ENCODE measurements around the gene CANT1. TPM values are rescaled to one million over a fixed set of nuclear protein-coding genes. Genes with fewer than 3 reads are reported as not detected.

Gene CANT1
- total and polyA plus RNA-seq, 9 of the 15 experiments (the other 6 are each of a cell fraction or from before 2014, with no cell fraction given), result 2.7 to 66.4 (median 22.5) TPM

- peaks cover 7% of the 10 kb centered on the region; the same call in 1 of the 3 replicates for H3K36me3 ChIP-seq (ENCODE audit: control insufficient read depth, insufficient read depth, low read length)
- H3K27me3 ChIP-seq (ENCODE audit: control insufficient read depth in 2 of 2, insufficient read depth in 2 of 2, low read length in 2 of 2), result no peaks in the 10 kb centered on the region
- intact Hi-C loops (cut with micrococcal nuclease), result no loop called here
- H3K9me1 ChIP-seq (ENCODE audit: control insufficient read depth, insufficient read depth, low read length), result no peaks in the 10 kb centered on the region
- no peak overlapping the region; a peak in 1 of 4 replicates for H3K9ac ChIP-seq (ENCODE audit: insufficient read depth in 1 of 2, low read depth in 2 of 2, low read length in 2 of 2)
- in situ Hi-C loops (cut with MboI), result no loop called here
- ChIA-PET POLR2A (interaction anchor here (0.6 kb wide), 1 partner anchor 15 kb away, joined by 3 read pairs; no protein-coding TSS in a partner anchor), CTCF (ENCODE audit: low intra/inter-chr PET ratio) (interaction anchor here (0.6 to 0.8 kb wide), 2 partner anchors 57 to 1101 kb away, joined by 4 to 6 read pairs; no protein-coding TSS in a partner anchor)
- ATAC-seq (no peak), FAIRE-seq (no peak), DNase-seq (ENCODE audit: extremely low read depth in 1 of 4, low spot score in 3 of 4) (no peak)
- 53% methylated on average over 5 of the region's 5 CpGs for WGBS (ENCODE audit: insufficient coverage, low coverage, missing lambda C conversion rate)
- no peaks in the 10 kb centered on the region for H3K79me2 ChIP-seq (ENCODE audit: control insufficient read depth, insufficient read depth, low read length)
- no peak overlapping the region for H3K4me3 ChIP-seq
- BruUV-seq (replicated peaks), result no TSS peak
- no peak overlapping the region for H3K27ac ChIP-seq (ENCODE audit: extremely low read depth, low read depth, low read length)
- no peak for TF ChIP-seq ZNF696 (CRISPR knock-in tag; conservative IDR thresholded peaks at IDR 0.05)
- no peak for TF ChIP-seq DNMT1 (IDR thresholded peaks at IDR 0.05)
- no peak for TF ChIP-seq NR4A1 (CRISPR knock-in tag; IDR thresholded peaks at IDR 0.05)
- no peak for TF ChIP-seq NR4A1 (tag; IDR thresholded peaks at IDR 0.05)
- TF ChIP-seq KLF10 (CRISPR knock-in tag; IDR thresholded peaks at IDR 0.05), result no peak
- TF ChIP-seq ZBTB8A (IDR thresholded peaks at IDR 0.05; ENCODE audit: partially characterized antibody), result no peak
- TF ChIP-seq IRF9 (tag; IDR thresholded peaks at IDR 0.05), result no peak
- no peak for TF ChIP-seq RFX1 (IDR thresholded peaks at IDR 0.05)
- TF ChIP-seq RBFOX2 (IDR thresholded peaks at IDR 0.05; ENCODE audit: low read depth, low read length), result no peak
- no peak for TF ChIP-seq PHTF2 (CRISPR knock-in tag; IDR thresholded peaks at IDR 0.05)
- H3K9me3 ChIP-seq (replicated peaks; ENCODE audit: control insufficient read depth, insufficient read depth, low read depth, low read length), result no peaks in the 10 kb centered on the region
- peaks cover 12 to 21% of the 10 kb centered on the region in 2 experiments for H3K4me1 ChIP-seq (replicated peaks in 1 of 2; ENCODE audit: control insufficient read depth in 2 of 2, insufficient read depth in 2 of 2, low read length in 2 of 2)
- H2AFZ ChIP-seq (ENCODE audit: low read depth, low read length), result peak overlapping the region; percentile 74
- no peaks in the 10 kb centered on the region for H4K20me1 ChIP-seq (replicated peaks; ENCODE audit: control insufficient read depth, insufficient read depth, low read length)
- H3K4me2 ChIP-seq (ENCODE audit: insufficient read depth, low read length), result peak overlapping the region; percentile 72; the same call in 1 of the 2 replicates
Observed at GRCh38 chr17:78985395-78985794, 24.2 kb downstream of the CANT1 start.
